Muscle layer of colon (tissue), 2 donors: Measurements from ENCODE around the gene ECM2.
"Not testable (repeated sequence)": the region's sequence is repeated elsewhere in the genome, so short reads cannot be mapped to it uniquely, and the experiment has no call there.

Source experiments
- H3K27ac ChIP-seq: one replicate; pipeline ENCODE4 v1.7.0; 2013; ENCODE audit warnings: low read depth, mild to moderate bottlenecking, low read length, moderate library complexity
- H3K27me3 ChIP-seq, 2 donors: one replicate each; pipeline ENCODE4 v1.7.0; 2013; ENCODE audit warnings: low read length in 2 of 2, mild to moderate bottlenecking in 2 of 2; ENCODE audit not compliant: insufficient read depth in 2 of 2, control insufficient read depth in 1 of 2
- H3K36me3 ChIP-seq: one replicate; pipeline ENCODE4 v1.7.0; 2013; ENCODE audit warnings: mild to moderate bottlenecking, low read length; ENCODE audit not compliant: insufficient read depth
- H3K4me1 ChIP-seq: one replicate; pipeline ENCODE4 v1.7.0; 2013; ENCODE audit warnings: mild to moderate bottlenecking, low read length; ENCODE audit not compliant: insufficient read depth
- H3K4me3 ChIP-seq, 2 donors: one replicate each; pipeline ENCODE4 v1.7.0; 2013; ENCODE audit warnings: low read length in 2 of 2, low read depth in 1 of 2, mild to moderate bottlenecking in 1 of 2, moderate library complexity in 1 of 2
- H3K9ac ChIP-seq: one replicate; pipeline ENCODE4 v1.7.0; 2013; ENCODE audit warnings: low read length
- H3K9me3 ChIP-seq: one replicate; pipeline ENCODE4 v1.7.0; 2013; ENCODE audit warnings: mild to moderate bottlenecking, low read length
- donor health status: abdominal sarcoma.
- donor health status: Adenocarcinoma of cecum.

Gene ECM2

DNA sequence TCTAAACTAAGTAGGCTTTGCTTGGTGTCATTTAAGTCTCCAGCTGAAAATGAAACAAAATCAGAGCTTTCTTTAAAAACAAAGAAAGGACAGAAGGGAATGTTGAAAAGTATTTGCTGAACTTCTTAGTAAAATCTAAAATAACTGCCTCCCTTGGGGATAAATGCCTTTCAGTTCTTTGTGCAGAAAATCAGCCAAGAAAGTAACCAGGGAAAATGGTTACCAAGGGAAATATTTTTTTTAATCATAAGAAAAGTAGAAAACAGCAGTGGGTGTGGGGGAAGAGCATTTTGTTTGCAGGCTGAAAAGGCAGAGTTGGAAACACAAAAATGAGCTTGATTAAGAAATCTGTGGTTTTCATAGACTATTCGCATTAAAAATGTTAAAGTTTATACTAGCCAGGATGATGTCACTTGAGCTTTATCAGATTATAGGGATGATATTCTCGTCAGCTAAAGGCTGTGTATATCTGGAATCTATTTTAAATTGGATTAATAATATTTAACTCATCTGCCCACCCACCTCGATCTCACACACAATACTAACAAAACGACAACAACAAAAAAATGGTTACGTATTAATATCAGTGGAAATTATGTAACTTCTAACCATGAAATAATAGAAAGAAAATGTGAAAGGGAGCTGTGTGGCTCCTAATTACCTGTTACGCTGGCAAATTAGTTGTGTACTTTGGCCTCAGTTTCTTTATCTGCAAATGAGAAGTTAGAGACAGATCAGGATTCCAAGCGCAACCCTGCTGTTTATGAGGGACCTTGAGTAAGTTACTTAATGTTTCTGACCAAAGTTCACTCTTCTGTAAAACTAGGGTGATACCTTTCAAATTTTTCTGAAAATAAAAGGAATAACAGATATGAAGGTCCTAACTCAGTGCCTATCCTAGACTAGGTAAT lies at the start of gene ECM2:
TSS of gene ECM2 (minus strand) at position 51 of the 911 bp plus-strand sequence. CDS start 13,124 bp downstream, outside the sequence.
- Histone ChIP-seq H3K9ac (no peak within 1 kb of the TSS), H3K27ac (no peak within 1 kb of the TSS), H3K9me3 (no peaks in the 10 kb centered on the region), H3K27me3 (no peaks in the 10 kb centered on the region), H3K36me3 (no peaks in the 10 kb centered on the region), H3K4me3 (peak within 1 kb of the TSS; percentile 26 to 30), H3K4me1 (no peaks in the 10 kb centered on the region)

DNA sequence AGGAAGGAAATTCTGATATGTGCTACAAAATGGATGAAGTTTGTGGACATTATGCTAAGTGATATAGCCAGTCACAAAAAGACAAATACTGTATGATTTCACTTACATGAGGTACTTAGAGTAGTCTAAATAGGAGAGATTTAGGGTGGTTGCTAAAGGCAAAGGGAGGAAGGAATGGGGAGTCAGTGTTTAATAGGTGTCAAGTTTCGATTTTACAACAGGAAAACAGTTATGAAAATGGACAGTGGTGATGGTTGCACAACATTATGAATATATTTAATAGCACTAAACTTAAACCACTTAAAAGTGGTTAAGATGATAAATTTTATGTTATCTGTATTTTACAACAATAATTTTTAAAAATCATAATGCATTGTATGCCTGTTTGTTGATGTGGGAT lies 40.4 kb upstream of the ECM2 start:
- H3K36me3 ChIP-seq: no peaks in the 10 kb centered on the region
- H3K27ac ChIP-seq: no peak overlapping the region
- no peaks in the 10 kb centered on the region for H3K9me3 ChIP-seq
- no peak overlapping the region for H3K9ac ChIP-seq
- H3K27me3 ChIP-seq: no peaks in the 10 kb centered on the region
- no peak overlapping the region for H3K4me3 ChIP-seq
- peaks cover 6% of the 10 kb centered on the region for H3K4me1 ChIP-seq

DNA sequence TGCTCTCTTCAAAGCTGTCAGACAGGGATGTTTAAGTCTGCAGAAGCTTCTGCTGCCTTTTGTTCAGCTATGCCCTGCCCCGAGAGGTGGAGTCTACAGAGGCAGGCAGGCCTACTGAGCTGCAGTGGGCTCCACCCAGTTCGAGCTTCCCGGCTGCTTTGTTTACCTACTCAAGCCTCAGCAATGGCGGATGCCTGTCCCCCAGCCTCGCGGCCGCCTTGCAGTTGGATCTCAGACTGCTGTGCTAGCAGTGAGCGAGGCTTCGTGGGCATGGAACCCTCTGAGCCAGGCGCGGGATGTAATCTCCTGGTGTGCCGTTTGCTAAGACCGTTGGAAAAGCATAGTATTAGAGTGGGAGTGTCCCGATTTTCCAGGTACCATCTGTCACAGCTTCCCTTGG lies 37.8 kb upstream of the ECM2 start:
- H3K9me3 ChIP-seq, H3K27ac ChIP-seq, H3K4me1 ChIP-seq, H3K36me3 ChIP-seq, H3K9ac ChIP-seq, H3K27me3 ChIP-seq, H3K4me3 ChIP-seq: not testable (repeated sequence)

GRCh38 chr9:92571871-92572270 lies 36.1 kb upstream of the ECM2 start:
- H3K27me3 ChIP-seq, H3K9ac ChIP-seq, H3K4me3 ChIP-seq, H3K4me1 ChIP-seq, H3K27ac ChIP-seq, H3K36me3 ChIP-seq, H3K9me3 ChIP-seq: not testable (repeated sequence)

GRCh38 chr9:92564982-92565381 lies 29.2 kb upstream of the ECM2 start:
- Histone ChIP-seq H3K9me3 (no peaks in the 10 kb centered on the region), H3K27ac (no peak overlapping the region), H3K27me3 (no peaks in the 10 kb centered on the region), H3K36me3 (no peaks in the 10 kb centered on the region), H3K4me3 (no peak overlapping the region), H3K4me1 (peaks cover 9% of the 10 kb centered on the region), H3K9ac (no peak overlapping the region)

GRCh38 chr9:92564504-92564903 lies 28.7 kb upstream of the ECM2 start:
- Histone ChIP-seq H3K27me3 (no peaks in the 10 kb centered on the region), H3K9ac (no peak overlapping the region), H3K36me3 (no peaks in the 10 kb centered on the region), H3K4me1 (peaks cover 9% of the 10 kb centered on the region), H3K27ac (no peak overlapping the region), H3K9me3 (no peaks in the 10 kb centered on the region), H3K4me3 (no peak overlapping the region)

- H3K4me3 ChIP-seq: no peak overlapping the region
- no peaks in the 10 kb centered on the region for H3K36me3 ChIP-seq
- H3K9me3 ChIP-seq: no peaks in the 10 kb centered on the region
- H3K27ac ChIP-seq: no peak overlapping the region
- H3K9ac ChIP-seq: no peak overlapping the region
- H3K27me3 ChIP-seq: no peaks in the 10 kb centered on the region
- H3K4me1 ChIP-seq: peaks cover 9% of the 10 kb centered on the region
These were observed 27.6 kb upstream of the ECM2 start for GRCh38 chr9:92563116-92564100.

DNA sequence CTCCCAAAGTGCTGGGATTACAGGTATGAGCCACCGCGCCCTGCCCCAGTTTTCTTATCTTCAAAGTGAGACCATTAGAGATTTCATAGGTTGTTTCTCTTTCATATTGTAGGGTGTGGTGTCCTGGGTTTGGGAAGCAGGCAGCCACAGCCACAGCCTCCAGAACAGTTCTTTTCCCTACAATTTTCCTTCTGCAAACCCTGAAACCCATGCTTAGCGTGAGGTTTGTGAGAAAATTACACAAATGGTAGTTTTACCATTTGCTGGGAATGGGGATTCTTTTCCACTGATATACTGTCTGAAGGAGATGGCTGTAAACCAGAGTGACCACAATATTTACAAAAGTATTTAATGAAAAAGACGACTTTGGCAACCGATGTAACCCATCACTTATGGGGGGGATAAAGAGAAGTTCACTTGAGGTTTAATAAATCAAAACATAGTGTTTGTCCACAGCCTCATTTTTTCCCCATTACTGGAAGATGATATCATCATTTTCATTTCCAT lies 26.7 kb upstream of the ECM2 start:
- H3K4me1 ChIP-seq: peaks cover 9% of the 10 kb centered on the region
- no peaks in the 10 kb centered on the region for H3K9me3 ChIP-seq
- no peaks in the 10 kb centered on the region for H3K27me3 ChIP-seq
- H3K9ac ChIP-seq: no peak overlapping the region
- H3K36me3 ChIP-seq: no peaks in the 10 kb centered on the region
- H3K4me3 ChIP-seq: no peak overlapping the region
- no peak overlapping the region for H3K27ac ChIP-seq

DNA sequence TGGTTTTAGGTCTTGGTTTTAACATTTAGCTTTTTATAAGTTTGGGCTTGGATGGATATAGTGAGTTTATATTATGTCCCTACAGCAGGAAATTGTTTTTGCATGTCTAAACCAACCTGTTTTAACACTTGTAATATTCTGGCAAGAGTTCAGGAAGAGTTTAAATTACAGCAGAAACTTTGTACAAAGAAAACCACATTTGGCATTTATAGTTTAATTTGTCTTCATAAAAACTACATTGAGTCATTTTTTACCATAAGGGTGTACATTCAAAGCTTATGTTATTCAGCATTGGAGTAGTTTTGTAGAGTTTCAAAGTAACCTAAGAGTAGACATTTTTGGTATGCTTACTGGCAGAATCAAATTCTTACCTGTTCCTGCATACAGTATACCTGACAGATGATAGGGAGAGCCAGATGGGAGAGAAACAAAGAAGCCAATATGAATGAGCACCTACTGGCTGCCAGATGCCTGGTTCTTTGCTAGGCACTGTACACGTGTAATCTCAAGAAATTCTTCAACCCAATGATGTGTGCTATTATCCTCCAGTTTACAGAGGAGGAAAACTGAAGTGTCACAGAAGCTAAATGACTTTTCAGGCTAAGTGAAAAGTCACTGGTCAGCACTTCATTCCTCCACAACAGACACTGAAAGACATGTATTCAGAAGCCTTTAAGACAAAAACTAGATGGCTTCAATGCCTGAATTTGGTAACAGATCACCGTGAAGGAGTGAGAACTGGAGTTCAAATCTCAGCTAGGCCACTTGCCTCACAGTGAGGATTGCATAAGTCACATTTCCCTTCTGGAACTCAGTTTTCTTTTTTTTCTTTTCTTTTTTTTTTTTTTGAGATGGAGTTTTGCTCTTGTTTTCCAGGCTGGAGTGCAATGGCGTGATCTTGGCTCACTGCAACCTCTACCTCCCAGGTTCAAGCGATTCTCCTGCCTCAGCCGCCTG lies 25.9 kb upstream of the ECM2 start:
- no peak overlapping the region for H3K27ac ChIP-seq
- no peaks in the 10 kb centered on the region for H3K27me3 ChIP-seq
- H3K4me1 ChIP-seq: peaks cover 9% of the 10 kb centered on the region
- H3K36me3 ChIP-seq: no peaks in the 10 kb centered on the region
- no peak overlapping the region for H3K4me3 ChIP-seq
- H3K9me3 ChIP-seq: no peaks in the 10 kb centered on the region
- H3K9ac ChIP-seq: no peak overlapping the region

DNA sequence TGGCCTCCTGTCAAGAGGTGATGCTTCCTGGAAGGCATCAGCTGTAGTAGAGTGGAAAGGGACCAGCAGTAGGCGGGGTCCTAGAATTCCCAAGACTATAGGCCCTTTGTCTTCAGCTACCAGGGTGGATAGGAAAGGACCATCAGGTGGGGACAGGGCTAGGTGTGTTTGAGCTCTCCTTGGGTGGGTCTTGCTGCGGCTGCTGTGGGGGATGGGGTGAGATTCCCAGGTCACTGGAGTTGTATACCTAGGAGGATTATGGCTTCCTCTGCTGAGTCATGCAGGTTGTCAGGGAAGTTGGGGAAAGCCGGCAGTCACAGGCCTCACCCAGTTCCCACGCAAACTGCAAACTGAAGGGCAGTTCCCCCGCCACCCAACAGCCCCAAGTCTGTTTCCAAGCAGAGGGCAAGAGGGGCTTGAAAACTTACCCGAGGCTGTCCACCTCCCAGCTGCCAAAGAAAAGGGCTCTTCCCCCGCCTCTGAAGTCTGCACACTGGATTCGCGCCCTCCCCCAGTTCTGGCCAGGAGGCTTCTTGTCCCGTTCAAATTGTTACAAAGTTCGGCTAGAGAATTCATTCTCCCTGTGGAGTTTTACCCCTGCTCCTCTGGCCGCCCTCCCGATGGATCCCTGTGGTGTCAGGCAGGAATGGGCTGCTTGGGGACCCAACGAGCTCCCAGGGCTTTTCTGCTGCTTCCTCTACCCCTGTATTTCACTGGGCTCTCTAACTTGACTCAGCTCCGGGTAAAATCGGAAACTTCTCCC lies 23.0 kb upstream of the ECM2 start:
- H3K9ac ChIP-seq: no peak overlapping the region
- H3K27ac ChIP-seq: no peak overlapping the region
- H3K4me3 ChIP-seq: no peak overlapping the region
- H3K4me1 ChIP-seq: peaks cover 4% of the 10 kb centered on the region
- H3K36me3 ChIP-seq: no peaks in the 10 kb centered on the region
- no peaks in the 10 kb centered on the region for H3K9me3 ChIP-seq
- no peaks in the 10 kb centered on the region for H3K27me3 ChIP-seq
